Adipocyte (in vitro differentiated cells): ENCODE measurements around the gene PRR4.

Experiments
- DNase-seq: peaks from one replicate; pipeline ENCODE4 v3.0.0-alpha.2; 2015; ENCODE audit warnings: low read depth
- H3K27me3 ChIP-seq: replicated peaks from 2 replicates; pipeline ENCODE4 v1.7.0; 2013; ENCODE audit warnings: mild to moderate bottlenecking, low read length, moderate library complexity; ENCODE audit not compliant: control insufficient read depth, insufficient read depth
- H3K36me3 ChIP-seq: 2 replicates; pipeline ENCODE4 v1.7.0; 2013; ENCODE audit warnings: low read length, mild to moderate bottlenecking, moderate library complexity; ENCODE audit not compliant: control insufficient read depth, insufficient read depth, severe bottlenecking
- H3K4me1 ChIP-seq: 2 replicates; pipeline ENCODE4 v1.7.0; 2013; ENCODE audit warnings: mild to moderate bottlenecking, low read length, moderate library complexity; ENCODE audit not compliant: control insufficient read depth, insufficient read depth
- H3K4me3 ChIP-seq: 2 replicates; pipeline ENCODE4 v1.7.0; 2013; ENCODE audit warnings: mild to moderate bottlenecking, low read length, moderate library complexity
- H3K9ac ChIP-seq: 2 replicates; pipeline ENCODE4 v1.7.0; 2013; ENCODE audit warnings: mild to moderate bottlenecking, low read length, moderate library complexity
- H3K9me3 ChIP-seq: 2 replicates; pipeline ENCODE4 v1.7.0; 2013; ENCODE audit warnings: mild to moderate bottlenecking, low read length, moderate library complexity; ENCODE audit not compliant: control insufficient read depth

The PRR4 gene

DNA sequence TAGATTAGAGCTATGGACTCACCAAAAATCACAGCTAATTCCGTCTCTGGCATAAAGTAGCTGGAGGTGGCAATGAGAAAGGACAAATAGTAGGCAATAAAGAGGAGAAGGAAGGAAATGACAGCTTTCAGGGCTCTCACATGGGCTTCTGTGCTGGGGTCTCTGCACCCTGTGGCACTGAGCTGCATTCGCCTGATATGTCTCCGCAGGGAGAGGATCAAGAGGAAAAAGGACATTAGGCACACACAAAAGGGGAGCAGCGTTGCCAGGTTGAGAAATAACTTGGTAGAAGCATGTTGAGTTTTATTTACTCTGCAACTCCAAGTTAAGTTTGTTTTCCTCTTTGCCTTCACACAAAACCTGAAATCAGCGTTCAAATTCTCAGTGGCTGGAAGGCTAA, 47.5 kb downstream of the PRR4 start:
- Histone ChIP-seq H3K9me3 (no peaks in the 10 kb centered on the region), H3K4me1 (no peaks in the 10 kb centered on the region), H3K4me3 (no peak overlapping the region), H3K36me3 (no peaks in the 10 kb centered on the region), H3K27me3 (peaks cover 9% of the 10 kb centered on the region), H3K9ac (no peak overlapping the region)
- no peak for DNase-seq
